ENCODE results near the gene CPLANE1. TPM values are rescaled to one million over a fixed set of nuclear protein-coding genes. Genes with fewer than 3 reads are reported as not detected.

Gene CPLANE1
- total RNA-seq, 6 experiments from 2014 or later, result 3.3 to 6.7 (median 4.7) TPM

GRCh38 chr5:37080697-37081096 lies 168.5 kb downstream of the CPLANE1 start:
- Histone ChIP-seq H3K4me1 (no peaks in the 10 kb centered on the region), H3K27me3 (no peaks in the 10 kb centered on the region), H3K9me3 (no peaks in the 10 kb centered on the region), H3K4me3 (no peak overlapping the region), H3K36me3 (no peaks in the 10 kb centered on the region), H3K27ac (no peak overlapping the region)
- intact Hi-C loops (cut with DNase I), result no loop called here
- DNase-seq, result no peak
- 94% methylated on average over 3 of the region's 3 CpGs for WGBS (ENCODE audit: insufficient coverage, low coverage, low lambda C conversion rate, missing lambda C conversion rate)
- TF ChIP-seq POLR2A (IDR thresholded peaks at IDR 0.05), result no peak
- TF ChIP-seq CTCF (IDR thresholded peaks at IDR 0.05), result no peak
- no peak for ATAC-seq

- Histone ChIP-seq H3K4me3 (no peak overlapping the region), H3K4me1 (no peaks in the 10 kb centered on the region), H3K27me3 (no peaks in the 10 kb centered on the region), H3K36me3 (no peaks in the 10 kb centered on the region), H3K9me3 (no peaks in the 10 kb centered on the region), H3K27ac (no peak overlapping the region)
- DNase-seq, result no peak
- TF ChIP-seq POLR2A (IDR thresholded peaks at IDR 0.05) (no peak), CTCF (IDR thresholded peaks at IDR 0.05) (no peak)
- intact Hi-C loops (cut with DNase I), result no loop called here
- 86% methylated on average over 1 of the region's 1 CpG for WGBS (ENCODE audit: insufficient coverage, low coverage, low lambda C conversion rate, missing lambda C conversion rate)
- ATAC-seq, result no peak
Measured at GRCh38 chr5:37077146-37077545, 172.0 kb downstream of the CPLANE1 start.

GRCh38 chr5:37075399-37075950 lies 173.7 kb downstream of the CPLANE1 start:
- WGBS (ENCODE audit: insufficient coverage, low coverage, low lambda C conversion rate, missing lambda C conversion rate), result 80% methylated on average over 3 of the region's 3 CpGs
- H3K4me3 ChIP-seq, result no peak overlapping the region
- H3K9me3 ChIP-seq, result no peaks in the 10 kb centered on the region
- H3K36me3 ChIP-seq, result no peaks in the 10 kb centered on the region
- TF ChIP-seq POLR2A (IDR thresholded peaks at IDR 0.05) (no peak), CTCF (IDR thresholded peaks at IDR 0.05) (no peak)
- no peak for DNase-seq
- no peak for ATAC-seq
- no peaks in the 10 kb centered on the region for H3K27me3 ChIP-seq
- intact Hi-C loops (cut with DNase I), result no loop called here
- no peak overlapping the region for H3K27ac ChIP-seq
- no peaks in the 10 kb centered on the region for H3K4me1 ChIP-seq

- intact Hi-C loops (cut with DNase I), result no loop called here
- no peaks in the 10 kb centered on the region for H3K36me3 ChIP-seq
- H3K4me3 ChIP-seq, result no peak overlapping the region
- no peaks in the 10 kb centered on the region for H3K9me3 ChIP-seq
- no peak overlapping the region for H3K27ac ChIP-seq
- 63% methylated on average over 1 of the region's 1 CpG for WGBS (ENCODE audit: insufficient coverage, low coverage, low lambda C conversion rate, missing lambda C conversion rate)
- DNase-seq (no peak), ATAC-seq (no peak)
- H3K4me1 ChIP-seq, result no peaks in the 10 kb centered on the region
- H3K27me3 ChIP-seq, result no peaks in the 10 kb centered on the region
- TF ChIP-seq POLR2A (IDR thresholded peaks at IDR 0.05) (no peak), CTCF (IDR thresholded peaks at IDR 0.05) (no peak)
Measured at GRCh38 chr5:37071901-37072581, 177.1 kb downstream of the CPLANE1 start.
